Retinal pigment epithelial cell (primary cell): ENCODE data around the gene ARPC1A.
A peak's percentile ranks its signal among the peaks of the same experiment; 100 is the strongest.
"Not testable (repeated sequence)": the region's sequence is repeated elsewhere in the genome, so short reads cannot be mapped to it uniquely, and the experiment has no call there.

ENCODE experiments used
- DNase-seq: peaks from one replicate; pipeline ENCODE4 v3.0.0-alpha.2; 2010; ENCODE audit warnings: low read depth
- H3K4me3 ChIP-seq: 2 replicates; pipeline ENCODE4 v1.5.1; 2011; ENCODE audit warnings: mild to moderate bottlenecking, low read length, control low read depth, moderate library complexity
- TF ChIP-seq, protein P1 (sequence below): conservative IDR thresholded peaks from 2 replicates; pipeline ENCODE4 v1.5.1; 2011; ENCODE audit warnings: low read depth, low read length, control low read depth, inconsistent platforms

Gene ARPC1A

GRCh38 chr7:99325592-99326407 lies at the start of gene ARPC1A:
Gene ARPC1A, plus strand, starts transcription at chr7:99325898. Its CDS starts 7,456 bp downstream, at chr7:99333354.
- DNase-seq, result peak; percentile 75
- TF ChIP-seq, protein P1, sequence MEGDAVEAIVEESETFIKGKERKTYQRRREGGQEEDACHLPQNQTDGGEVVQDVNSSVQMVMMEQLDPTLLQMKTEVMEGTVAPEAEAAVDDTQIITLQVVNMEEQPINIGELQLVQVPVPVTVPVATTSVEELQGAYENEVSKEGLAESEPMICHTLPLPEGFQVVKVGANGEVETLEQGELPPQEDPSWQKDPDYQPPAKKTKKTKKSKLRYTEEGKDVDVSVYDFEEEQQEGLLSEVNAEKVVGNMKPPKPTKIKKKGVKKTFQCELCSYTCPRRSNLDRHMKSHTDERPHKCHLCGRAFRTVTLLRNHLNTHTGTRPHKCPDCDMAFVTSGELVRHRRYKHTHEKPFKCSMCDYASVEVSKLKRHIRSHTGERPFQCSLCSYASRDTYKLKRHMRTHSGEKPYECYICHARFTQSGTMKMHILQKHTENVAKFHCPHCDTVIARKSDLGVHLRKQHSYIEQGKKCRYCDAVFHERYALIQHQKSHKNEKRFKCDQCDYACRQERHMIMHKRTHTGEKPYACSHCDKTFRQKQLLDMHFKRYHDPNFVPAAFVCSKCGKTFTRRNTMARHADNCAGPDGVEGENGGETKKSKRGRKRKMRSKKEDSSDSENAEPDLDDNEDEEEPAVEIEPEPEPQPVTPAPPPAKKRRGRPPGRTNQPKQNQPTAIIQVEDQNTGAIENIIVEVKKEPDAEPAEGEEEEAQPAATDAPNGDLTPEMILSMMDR, result peak; percentile 29
- H3K4me3 ChIP-seq, result peak within 1 kb of the TSS; percentile 99

DNA sequence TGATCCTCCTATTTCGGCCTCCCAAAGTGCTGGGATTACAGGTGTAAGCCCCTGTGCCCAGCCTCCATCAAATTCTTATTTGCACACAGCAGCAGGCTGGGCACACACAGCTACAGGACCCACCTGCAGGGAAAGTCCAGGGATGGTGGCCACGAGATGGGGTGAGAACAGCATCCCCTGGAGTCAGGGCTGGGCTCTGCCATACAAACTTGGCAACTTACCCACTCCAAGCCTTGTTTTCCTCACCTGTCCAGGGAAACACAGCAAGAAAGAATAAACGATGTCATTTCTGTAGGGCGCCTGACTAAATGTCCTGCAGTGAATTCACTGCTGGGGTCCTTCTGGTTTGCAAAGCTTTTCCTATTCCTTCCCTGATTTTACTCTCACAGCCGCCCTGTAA lies 47.5 kb upstream of the ARPC1A start:
- DNase-seq, result no peak
- TF ChIP-seq, protein P1, result peak; percentile 20
- H3K4me3 ChIP-seq, result no peak overlapping the region

GRCh38 chr7:99284165-99284564 lies 41.5 kb upstream of the ARPC1A start:
- DNase-seq, result not testable (repeated sequence)

GRCh38 chr7:99287779-99288534 lies 37.7 kb upstream of the ARPC1A start:
- DNase-seq, result no peak
- H3K4me3 ChIP-seq, result no peak overlapping the region
- TF ChIP-seq, protein P1, result no peak

More at GRCh38 chr7:99284165-99284564, 41.5 kb upstream of the ARPC1A start:
- H3K4me3 ChIP-seq, result not testable (repeated sequence)

DNA sequence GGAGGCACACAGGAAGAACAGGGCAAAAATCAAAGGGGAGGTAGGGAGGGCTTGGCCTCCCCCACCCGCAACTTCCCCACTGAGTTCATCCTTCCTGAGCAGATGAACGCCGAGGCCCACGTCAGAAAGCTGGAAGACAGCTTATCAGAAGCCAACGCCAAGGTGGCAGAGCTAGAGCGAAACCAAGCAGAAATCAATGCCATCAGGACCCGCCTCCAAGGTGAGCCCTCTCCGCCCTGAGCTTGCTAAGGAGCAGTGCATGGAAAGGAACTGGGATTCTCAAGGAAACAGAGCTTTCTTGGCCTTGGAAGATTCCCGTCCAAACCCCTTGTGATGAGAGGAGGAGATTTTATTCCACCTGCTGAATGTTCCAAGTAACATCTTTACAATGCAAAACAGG lies 36.5 kb upstream of the ARPC1A start:
- DNase-seq, result no peak
- TF ChIP-seq, protein P1, result no peak

DNA sequence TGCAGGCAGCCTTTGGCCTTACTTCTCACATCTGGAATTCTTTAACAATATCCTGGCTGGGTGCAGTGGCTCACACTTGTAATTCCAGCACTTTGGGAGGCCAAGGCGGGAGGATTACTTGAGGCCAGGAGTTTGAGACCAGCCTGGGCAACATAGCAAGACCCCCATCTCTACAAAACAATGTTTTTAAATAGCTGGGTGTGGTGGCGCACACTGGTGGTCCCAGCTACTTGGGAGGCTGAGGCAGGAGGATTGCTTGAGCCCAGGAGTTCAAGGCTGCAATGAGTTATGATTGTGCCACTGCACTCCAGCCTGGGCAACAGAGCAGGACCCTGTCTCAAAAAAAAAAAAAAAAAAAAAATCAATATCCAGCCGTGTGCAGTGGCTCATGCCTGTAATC lies 35.5 kb upstream of the ARPC1A start:
- not testable (repeated sequence) for DNase-seq, H3K4me3 ChIP-seq

More for the DNA sequence above, 36.5 kb upstream of the ARPC1A start:
- no peak overlapping the region for H3K4me3 ChIP-seq

DNA sequence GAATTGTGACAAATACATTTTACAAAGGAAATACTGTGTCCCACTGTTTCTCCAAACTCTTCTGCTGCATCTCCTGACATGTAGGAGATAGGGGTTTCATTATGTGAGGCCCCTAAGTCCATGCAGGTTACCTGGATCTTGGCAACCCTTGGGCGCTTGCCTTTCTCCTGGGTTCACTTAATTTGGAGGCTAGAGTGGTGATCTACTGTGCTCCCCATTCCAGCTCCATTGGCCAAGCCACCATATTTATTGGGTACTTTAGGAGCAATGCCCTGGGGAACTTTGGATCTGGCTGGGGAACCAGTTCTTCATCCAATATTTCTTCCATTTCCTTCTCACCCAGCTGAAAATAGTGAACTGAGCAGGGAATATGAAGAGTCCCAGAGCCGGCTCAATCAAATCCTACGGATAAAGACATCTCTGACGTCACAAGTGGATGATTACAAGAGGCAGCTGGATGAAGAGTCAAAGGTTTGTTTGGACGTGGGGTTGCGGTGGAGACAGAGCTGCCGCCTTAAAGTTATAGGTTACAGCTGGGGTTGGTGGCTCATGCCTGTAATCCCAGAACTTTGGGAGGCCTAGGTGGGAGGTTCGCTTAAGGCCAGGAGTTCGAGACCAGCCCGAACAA lies 34.6 kb upstream of the ARPC1A start:
- DNase-seq, result no peak
- no peak overlapping the region for H3K4me3 ChIP-seq
- TF ChIP-seq, protein P1, result no peak
